Middle frontal gyrus (tissue), 1 donor: ENCODE measurements around the gene PRMT9.

Experiments
- DNase-seq: peaks from one replicate; pipeline ENCODE4 v3.0.0-alpha.2; 2015; ENCODE audit warnings: low spot score; ENCODE audit errors: extremely low spot score

Gene PRMT9

GRCh38 chr4:147682755-147683154 is 1.2 kb downstream of the PRMT9 start:
- no peak for DNase-seq

GRCh38 chr4:147678796-147679549 is 5.0 kb downstream of the PRMT9 start:
- DNase-seq: no peak

GRCh38 chr4:147678106-147678505 is 5.9 kb downstream of the PRMT9 start:
- no peak for DNase-seq

GRCh38 chr4:147674496-147674895 is 9.5 kb downstream of the PRMT9 start:
- DNase-seq: no peak

- DNase-seq: no peak
Observed at GRCh38 chr4:147674073-147674472, 9.9 kb downstream of the PRMT9 start.

GRCh38 chr4:147658501-147658900 is 25.5 kb downstream of the PRMT9 start:
- DNase-seq: no peak

GRCh38 chr4:147655639-147656038 is 28.3 kb downstream of the PRMT9 start:
- no peak for DNase-seq

GRCh38 chr4:147651563-147651962 is 32.4 kb downstream of the PRMT9 start:
- DNase-seq: no peak

GRCh38 chr4:147648656-147649055 is 35.3 kb downstream of the PRMT9 start:
- DNase-seq: no peak

- DNase-seq: no peak
Observed at GRCh38 chr4:147645099-147645498, 38.9 kb downstream of the PRMT9 start.

GRCh38 chr4:147644471-147644870 is 39.5 kb downstream of the PRMT9 start:
- no peak for DNase-seq

- no peak for DNase-seq
Observed at GRCh38 chr4:147643616-147644015, 40.3 kb downstream of the PRMT9 start.

GRCh38 chr4:147640331-147640730 is 43.6 kb downstream of the PRMT9 start:
- DNase-seq: no peak

- DNase-seq: no peak
Observed at GRCh38 chr4:147639388-147639787, 44.6 kb downstream of the PRMT9 start.

GRCh38 chr4:147638942-147639341 is 45.0 kb downstream of the PRMT9 start:
- DNase-seq: no peak

- no peak for DNase-seq
Observed at GRCh38 chr4:147638365-147638764, 45.6 kb downstream of the PRMT9 start.

- DNase-seq: no peak
Observed at GRCh38 chr4:147635348-147635747, 48.6 kb downstream of the PRMT9 start.

GRCh38 chr4:147633643-147634042 is 50.3 kb downstream of the PRMT9 start:
- DNase-seq: no peak

- DNase-seq: no peak
Observed at GRCh38 chr4:147633113-147633512, 50.9 kb downstream of the PRMT9 start.

- DNase-seq: no peak
Observed at GRCh38 chr4:147629783-147630730, 53.9 kb downstream of the PRMT9 start.

- DNase-seq: no peak
Observed at GRCh38 chr4:147628415-147628814, 55.5 kb downstream of the PRMT9 start.

GRCh38 chr4:147626903-147627302 is 57.1 kb downstream of the PRMT9 start:
- DNase-seq: no peak
